ENCODE data around the gene TTC24.

GRCh38 chr1:156533568-156534220, 45.8 kb upstream of the TTC24 start:
- TF ChIP-seq CTCF (IDR thresholded peaks at IDR 0.05; ENCODE audit: low read depth, low read length) (no peak), POLR2A (IDR thresholded peaks at IDR 0.05; ENCODE audit: extremely low read depth, insufficient read length) (no peak), MAX (IDR thresholded peaks at IDR 0.05; ENCODE audit: low read depth, low read length) (no peak), MYC (IDR thresholded peaks at IDR 0.05; ENCODE audit: low read depth, low read length) (no peak)

Measured in NB4 (cell line).